CD14-positive monocyte (primary cell): ENCODE results near the gene HOXA7. TPM values are rescaled to one million over a fixed set of nuclear protein-coding genes. Genes with fewer than 3 reads are reported as not detected.

Experiments used
- DNase-seq, 3 donors: peaks; one replicate each; pipeline ENCODE4 v3.0.0-alpha.2; 2011 to 2022
- H2AFZ ChIP-seq: 2 replicates; pipeline ENCODE4 v1.6.0; 2012; ENCODE audit warnings: mild to moderate bottlenecking, low read depth, low read length, inconsistent platforms; ENCODE audit not compliant: insufficient read depth, poor library complexity, severe bottlenecking
- H3K27ac ChIP-seq, 2 donors: 1 replicate in 1 of 2; 2 replicates in 1 of 2; pipeline ENCODE4 v1.5.1; 2012 to 2013; ENCODE audit warnings: low read length in 2 of 2, control low read depth in 1 of 2, inconsistent platforms in 1 of 2, low read depth in 1 of 2, mild to moderate bottlenecking in 1 of 2
- H3K27me3 ChIP-seq, 2 donors: one replicate each; pipeline versions ENCODE4 v1.6.0 to v1.6.1; 2011 to 2013; ENCODE audit warnings: low read length in 2 of 2; ENCODE audit not compliant: control insufficient read depth in 2 of 2, insufficient read depth in 2 of 2
- H3K36me3 ChIP-seq, 2 donors: replicated peaks in 1 of 2; 1 replicate in 1 of 2; 2 replicates in 1 of 2; pipeline versions ENCODE4 v1.5.1 to v1.6.1; 2012 to 2013; ENCODE audit warnings: low read length in 2 of 2, control low read depth in 1 of 2, inconsistent platforms in 1 of 2, mild to moderate bottlenecking in 1 of 2; ENCODE audit not compliant: insufficient read depth in 2 of 2, control insufficient read depth in 1 of 2
- H3K4me1 ChIP-seq, 2 donors: 1 replicate in 1 of 2; 2 replicates in 1 of 2; pipeline versions ENCODE4 v1.5.1 to v1.6.1; 2012 to 2013; ENCODE audit warnings: low read length in 2 of 2, control low read depth in 1 of 2, inconsistent platforms in 1 of 2, mild to moderate bottlenecking in 1 of 2, moderate library complexity in 1 of 2; ENCODE audit not compliant: insufficient read depth in 2 of 2, control insufficient read depth in 1 of 2
- H3K4me2 ChIP-seq: replicated peaks from 2 replicates; pipeline ENCODE3; 2012; ENCODE audit warnings: low read length, moderate library complexity, mild to moderate bottlenecking; ENCODE audit not compliant: poor library complexity, severe bottlenecking; ENCODE audit errors: extremely low read depth
- H3K4me3 ChIP-seq, 3 experiments: fragments of 200-600 bp in 1 of 3; sonication (generic) in 1 of 3; replicated peaks in 1 of 3; 1 replicate in 2 of 3; 2 replicates in 1 of 3; pipeline ENCODE4 v1.5.1; 2011 to 2013; ENCODE audit warnings: low read length in 3 of 3, mild to moderate bottlenecking in 3 of 3, control low read depth in 2 of 3, low read depth in 2 of 3, inconsistent platforms in 1 of 3, moderate library complexity in 1 of 3
- H3K79me2 ChIP-seq: 2 replicates; pipeline ENCODE4 v1.6.0; 2012; ENCODE audit warnings: mild to moderate bottlenecking, control low read depth, inconsistent platforms, low read length, moderate library complexity; ENCODE audit not compliant: insufficient read depth
- H3K9ac ChIP-seq: 2 replicates; pipeline ENCODE4 v1.6.0; 2017; ENCODE audit warnings: low read length, mild to moderate bottlenecking; ENCODE audit not compliant: insufficient read depth, poor library complexity, severe bottlenecking
- H3K9me3 ChIP-seq, 2 donors: replicated peaks in 1 of 2; 1 replicate in 1 of 2; 2 replicates in 1 of 2; pipeline versions ENCODE4 v1.5.1 to v1.6.1; 2012 to 2013; ENCODE audit warnings: low read length in 2 of 2, control low read depth in 1 of 2; ENCODE audit not compliant: control insufficient read depth in 1 of 2, insufficient read depth in 1 of 2
- H4K20me1 ChIP-seq: 2 replicates; pipeline ENCODE4 v1.6.0; 2012; ENCODE audit warnings: mild to moderate bottlenecking, low read length, control low read depth, moderate library complexity; ENCODE audit not compliant: insufficient read depth
- H3K27ac Mint-ChIP-seq, 7 donors: one replicate each; pipeline ENCODE4 v1.8.0; 2020; ENCODE audit warnings: mild to moderate bottlenecking in 7 of 7, mixed read lengths in 7 of 7, moderate library complexity in 6 of 7, inconsistent platforms in 2 of 7
- H3K27me3 Mint-ChIP-seq, 3 donors: one replicate each; pipeline ENCODE4 v1.8.0; 2021 to 2022; ENCODE audit warnings: low read depth in 3 of 3, mild to moderate bottlenecking in 3 of 3, mixed read lengths in 3 of 3, moderate library complexity in 3 of 3, inconsistent platforms in 1 of 3
- H3K36me3 Mint-ChIP-seq, 2 donors: one replicate each; pipeline ENCODE4 v1.8.0; 2020; ENCODE audit warnings: mixed read lengths in 2 of 2, inconsistent platforms in 1 of 2, mild to moderate bottlenecking in 1 of 2
- H3K4me1 Mint-ChIP-seq: one replicate; pipeline ENCODE4 v1.8.0; 2020; ENCODE audit warnings: mild to moderate bottlenecking, mixed read lengths
- H3K4me3 Mint-ChIP-seq, 2 donors: one replicate each; pipeline ENCODE4 v1.8.0; 2020; ENCODE audit warnings: mild to moderate bottlenecking in 2 of 2, mixed read lengths in 2 of 2, moderate library complexity in 1 of 2
- H3K9me3 Mint-ChIP-seq, 7 donors: one replicate each; pipeline ENCODE4 v1.8.0; 2020 to 2022; ENCODE audit warnings: mixed read lengths in 7 of 7, mild to moderate bottlenecking in 6 of 7, moderate library complexity in 6 of 7, inconsistent platforms in 2 of 7
- CTCF ChIP-seq: fragments of 200-600 bp; IDR thresholded peaks from one replicate; pipeline ENCODE4 v1.8.0; 2022; ENCODE audit warnings: antibody characterized with exemption, mild to moderate bottlenecking
- whole genome bisulfite sequencing: methylation state at CpG from one replicate; pipeline ENCODE4 v1.1.5; 2013; ENCODE audit warnings: missing lambda C conversion rate; ENCODE audit not compliant: insufficient coverage; 5-methylcytosine and 5-hydroxymethylcytosine counted together
- intact Hi-C, 2 donors: fragments of 100-400 bp; cut with micrococcal nuclease; formaldehyde crosslinking; loops; one replicate each; pipeline versions ENCODE4 v1.15.0 to v1.15.1; 2023
- polyA plus RNA-seq, 3 donors: library from polyadenylated mRNA; depleted of rRNA in 1 of 3; unstranded in 2 of 3; stranded (reverse) in 1 of 3; fragments of 300-500 nt in 2 of 3; fragments of >200 nt in 1 of 3; fragmentation: Illumina TruSeq in 2 of 3; gene quantifications; 1 replicate in 2 of 3; 2 replicates in 1 of 3; pipeline ENCODE4 v1.2.3, GENCODE V29; 2012 to 2021

The HOXA7 gene
- polyA plus RNA-seq, 3 donors: not detected

GRCh38 chr7:27138472-27138871 is 18.0 kb downstream of the HOXA7 start:
- H3K27me3 ChIP-seq: peaks cover 12 to 36% of the 10 kb centered on the region in 2 donors
- H3K36me3 Mint-ChIP-seq: peaks cover 0 to 2% of the 10 kb centered on the region in 2 donors
- H3K27ac Mint-ChIP-seq: no peak overlapping the region
- no peaks in the 10 kb centered on the region for H3K36me3 ChIP-seq
- no peak overlapping the region for H3K4me3 ChIP-seq
- peaks cover 35% of the 10 kb centered on the region for H3K4me1 Mint-ChIP-seq
- H3K4me1 ChIP-seq: peaks cover 16 to 28% of the 10 kb centered on the region in 2 donors
- intact Hi-C loops: no loop called here
- no peak overlapping the region for H3K4me3 Mint-ChIP-seq
- no peak overlapping the region for H3K4me2 ChIP-seq
- H3K9me3 ChIP-seq: no peaks in the 10 kb centered on the region
- H3K27ac ChIP-seq: no peak overlapping the region
- no peak for DNase-seq
- no peaks in the 10 kb centered on the region for H3K79me2 ChIP-seq
- no peaks in the 10 kb centered on the region for H4K20me1 ChIP-seq
- TF ChIP-seq CTCF: no peak
- no CpG with 5 or more reads among the region's 1 CpG for WGBS
- H3K9me3 Mint-ChIP-seq: peaks cover 3 to 14% (median 5%) of the 10 kb centered on the region in 7 donors
- H2AFZ ChIP-seq: no peak overlapping the region
- H3K9ac ChIP-seq: no peak overlapping the region
- peaks cover 16 to 38% (median 18%) of the 10 kb centered on the region in 3 donors for H3K27me3 Mint-ChIP-seq

GRCh38 chr7:27137640-27138315 is 18.7 kb downstream of the HOXA7 start:
- DNase-seq: no peak
- Histone ChIP-seq H3K27ac (no peak overlapping the region), H4K20me1 (no peaks in the 10 kb centered on the region), H3K79me2 (no peaks in the 10 kb centered on the region), H3K36me3 (no peaks in the 10 kb centered on the region), H3K9ac (no peak overlapping the region), H3K4me3 (no peak overlapping the region), H3K4me2 (no peak overlapping the region), H2AFZ (no peak overlapping the region), H3K9me3 (no peaks in the 10 kb centered on the region), H3K27me3 (peaks cover 12 to 36% of the 10 kb centered on the region in 2 donors), H3K4me1 (peaks cover 16 to 28% of the 10 kb centered on the region in 2 donors)
- no CpG with 5 or more reads among the region's 2 CpGs for WGBS
- no peak for TF ChIP-seq CTCF
- intact Hi-C loops: no loop called here
- Mint-ChIP-seq H3K4me3 (peak overlapping the region in 1 of 2 donors; percentile 12), H3K36me3 (peaks cover 0 to 2% of the 10 kb centered on the region in 2 donors), H3K27me3 (peaks cover 14 to 35% (median 17%) of the 10 kb centered on the region in 3 donors), H3K9me3 (peaks cover 1 to 13% (median 3%) of the 10 kb centered on the region in 7 donors), H3K4me1 (peaks cover 35% of the 10 kb centered on the region), H3K27ac (no peak overlapping the region)
